ENCODE results near the gene NCKAP5L. TPM values are rescaled to one million over a fixed set of nuclear protein-coding genes. Genes with fewer than 3 reads are reported as not detected.
A peak's percentile ranks its signal among the peaks of the same experiment; 100 is the strongest.

NCKAP5L gene
- total and polyA plus RNA-seq, 9 of the 15 experiments (the other 6 are each of a cell fraction or from before 2014, with no cell fraction given): 0.01 to 14.4 (median 3.7) TPM

DNA sequence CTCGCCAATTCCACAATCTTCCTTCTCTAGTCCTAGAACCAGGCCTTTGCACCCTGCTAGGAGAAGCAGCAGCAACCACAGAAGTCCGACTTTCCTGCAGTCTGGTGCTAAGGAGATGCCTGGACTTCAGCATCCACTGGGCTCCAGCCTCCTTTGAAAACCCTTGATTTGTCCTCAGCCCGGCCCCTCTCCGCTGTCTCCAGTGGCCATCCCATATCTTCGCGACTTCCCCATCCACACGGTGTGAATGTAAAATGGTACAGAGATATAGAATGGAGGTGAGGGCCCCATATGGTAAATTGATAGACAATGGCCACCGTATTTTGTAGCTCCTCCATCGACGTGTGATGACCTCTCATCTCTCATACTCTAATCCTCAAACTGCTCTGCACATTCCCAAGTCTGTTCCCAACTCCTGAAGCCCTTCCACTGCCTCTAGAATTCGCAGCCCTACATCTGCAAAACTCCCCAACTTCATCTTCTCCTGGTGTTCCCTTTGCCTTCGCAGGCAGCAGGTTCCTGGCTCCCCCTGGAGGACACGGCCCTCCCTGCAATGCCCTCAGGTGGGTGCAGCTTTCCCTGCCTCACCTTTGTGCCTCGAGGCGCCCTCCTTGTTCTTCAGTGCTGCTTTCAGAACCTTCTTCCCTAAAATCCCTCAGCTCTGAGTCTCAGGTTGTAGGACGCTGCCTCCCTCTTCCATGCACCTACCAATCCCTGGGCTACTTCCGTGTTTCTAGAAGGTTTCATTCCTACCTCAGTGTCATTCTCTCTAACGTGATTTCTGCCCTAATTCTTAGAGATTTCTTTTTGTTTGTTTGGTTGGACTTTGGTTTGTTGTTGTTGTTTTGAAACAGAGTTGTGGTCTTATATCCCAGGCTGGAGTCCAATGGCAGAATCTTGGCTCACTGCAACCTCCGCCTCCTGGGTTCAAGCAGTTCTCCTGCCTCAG is 50.1 kb downstream of the NCKAP5L start (continued):
- peak; percentile 33; the same call in 1 of the 2 replicates for TF ChIP-seq MYC (IDR thresholded peaks at IDR 0.05; ENCODE audit: low read depth, low read length)
- no peak for TF ChIP-seq MYC (CRISPR knock-in tag; IDR thresholded peaks at IDR 0.05; ENCODE audit: borderline replicate concordance, low read depth)
- 0 out of 2 replicates have a peak, but pooled peaks have one; percentile 27 for TF ChIP-seq RB1 (IDR thresholded peaks at IDR 0.05; ENCODE audit: low read depth)
- TF ChIP-seq TBP (optimal IDR thresholded peaks at IDR 0.05; ENCODE audit: low read depth, low read length): no peak
- peak; percentile 57; the same call in 1 of the 2 replicates for TF ChIP-seq ZEB2 (IDR thresholded peaks at IDR 0.05)
- no peak for TF ChIP-seq CBX5 (IDR thresholded peaks at IDR 0.05; ENCODE audit: borderline replicate concordance, low read depth)
- TF ChIP-seq, protein P1, sequence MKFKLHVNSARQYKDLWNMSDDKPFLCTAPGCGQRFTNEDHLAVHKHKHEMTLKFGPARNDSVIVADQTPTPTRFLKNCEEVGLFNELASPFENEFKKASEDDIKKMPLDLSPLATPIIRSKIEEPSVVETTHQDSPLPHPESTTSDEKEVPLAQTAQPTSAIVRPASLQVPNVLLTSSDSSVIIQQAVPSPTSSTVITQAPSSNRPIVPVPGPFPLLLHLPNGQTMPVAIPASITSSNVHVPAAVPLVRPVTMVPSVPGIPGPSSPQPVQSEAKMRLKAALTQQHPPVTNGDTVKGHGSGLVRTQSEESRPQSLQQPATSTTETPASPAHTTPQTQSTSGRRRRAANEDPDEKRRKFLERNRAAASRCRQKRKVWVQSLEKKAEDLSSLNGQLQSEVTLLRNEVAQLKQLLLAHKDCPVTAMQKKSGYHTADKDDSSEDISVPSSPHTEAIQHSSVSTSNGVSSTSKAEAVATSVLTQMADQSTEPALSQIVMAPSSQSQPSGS (CRISPR knock-in tag; IDR thresholded peaks at IDR 0.05): no peak
- TF ChIP-seq, protein P2, sequence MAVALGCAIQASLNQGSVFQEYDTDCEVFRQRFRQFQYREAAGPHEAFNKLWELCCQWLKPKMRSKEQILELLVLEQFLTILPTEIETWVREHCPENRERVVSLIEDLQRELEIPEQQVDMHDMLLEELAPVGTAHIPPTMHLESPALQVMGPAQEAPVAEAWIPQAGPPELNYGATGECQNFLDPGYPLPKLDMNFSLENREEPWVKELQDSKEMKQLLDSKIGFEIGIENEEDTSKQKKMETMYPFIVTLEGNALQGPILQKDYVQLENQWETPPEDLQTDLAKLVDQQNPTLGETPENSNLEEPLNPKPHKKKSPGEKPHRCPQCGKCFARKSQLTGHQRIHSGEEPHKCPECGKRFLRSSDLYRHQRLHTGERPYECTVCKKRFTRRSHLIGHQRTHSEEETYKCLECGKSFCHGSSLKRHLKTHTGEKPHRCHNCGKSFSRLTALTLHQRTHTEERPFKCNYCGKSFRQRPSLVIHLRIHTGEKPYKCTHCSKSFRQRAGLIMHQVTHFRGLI (CRISPR knock-in tag; IDR thresholded peaks at IDR 0.05): no peak
- TF ChIP-seq, protein P3, sequence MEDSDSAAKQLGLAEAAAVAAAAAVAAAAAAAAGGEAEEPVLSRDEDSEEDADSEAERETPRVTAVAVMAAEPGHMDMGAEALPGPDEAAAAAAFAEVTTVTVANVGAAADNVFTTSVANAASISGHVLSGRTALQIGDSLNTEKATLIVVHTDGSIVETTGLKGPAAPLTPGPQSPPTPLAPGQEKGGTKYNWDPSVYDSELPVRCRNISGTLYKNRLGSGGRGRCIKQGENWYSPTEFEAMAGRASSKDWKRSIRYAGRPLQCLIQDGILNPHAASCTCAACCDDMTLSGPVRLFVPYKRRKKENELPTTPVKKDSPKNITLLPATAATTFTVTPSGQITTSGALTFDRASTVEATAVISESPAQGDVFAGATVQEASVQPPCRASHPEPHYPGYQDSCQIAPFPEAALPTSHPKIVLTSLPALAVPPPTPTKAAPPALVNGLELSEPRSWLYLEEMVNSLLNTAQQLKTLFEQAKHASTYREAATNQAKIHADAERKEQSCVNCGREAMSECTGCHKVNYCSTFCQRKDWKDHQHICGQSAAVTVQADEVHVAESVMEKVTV (CRISPR knock-in tag; IDR thresholded peaks at IDR 0.05): 0 out of 2 replicates have a peak, but pooled peaks have one; percentile 24
- TF ChIP-seq, protein P4, sequence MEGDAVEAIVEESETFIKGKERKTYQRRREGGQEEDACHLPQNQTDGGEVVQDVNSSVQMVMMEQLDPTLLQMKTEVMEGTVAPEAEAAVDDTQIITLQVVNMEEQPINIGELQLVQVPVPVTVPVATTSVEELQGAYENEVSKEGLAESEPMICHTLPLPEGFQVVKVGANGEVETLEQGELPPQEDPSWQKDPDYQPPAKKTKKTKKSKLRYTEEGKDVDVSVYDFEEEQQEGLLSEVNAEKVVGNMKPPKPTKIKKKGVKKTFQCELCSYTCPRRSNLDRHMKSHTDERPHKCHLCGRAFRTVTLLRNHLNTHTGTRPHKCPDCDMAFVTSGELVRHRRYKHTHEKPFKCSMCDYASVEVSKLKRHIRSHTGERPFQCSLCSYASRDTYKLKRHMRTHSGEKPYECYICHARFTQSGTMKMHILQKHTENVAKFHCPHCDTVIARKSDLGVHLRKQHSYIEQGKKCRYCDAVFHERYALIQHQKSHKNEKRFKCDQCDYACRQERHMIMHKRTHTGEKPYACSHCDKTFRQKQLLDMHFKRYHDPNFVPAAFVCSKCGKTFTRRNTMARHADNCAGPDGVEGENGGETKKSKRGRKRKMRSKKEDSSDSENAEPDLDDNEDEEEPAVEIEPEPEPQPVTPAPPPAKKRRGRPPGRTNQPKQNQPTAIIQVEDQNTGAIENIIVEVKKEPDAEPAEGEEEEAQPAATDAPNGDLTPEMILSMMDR (IDR thresholded peaks at IDR 0.05 in 2 of 3, conservative IDR thresholded peaks at IDR 0.05 in 1 of 3; ENCODE audit: insufficient read depth in 2 of 3, low read depth in 1 of 3, low read length in 3 of 3): peak; percentile 88 to 94 (median 89)
- peak; percentile 79 for TF ChIP-seq CTBP1 (IDR thresholded peaks at IDR 0.05; ENCODE audit: borderline replicate concordance)
- TF ChIP-seq, protein P5, sequence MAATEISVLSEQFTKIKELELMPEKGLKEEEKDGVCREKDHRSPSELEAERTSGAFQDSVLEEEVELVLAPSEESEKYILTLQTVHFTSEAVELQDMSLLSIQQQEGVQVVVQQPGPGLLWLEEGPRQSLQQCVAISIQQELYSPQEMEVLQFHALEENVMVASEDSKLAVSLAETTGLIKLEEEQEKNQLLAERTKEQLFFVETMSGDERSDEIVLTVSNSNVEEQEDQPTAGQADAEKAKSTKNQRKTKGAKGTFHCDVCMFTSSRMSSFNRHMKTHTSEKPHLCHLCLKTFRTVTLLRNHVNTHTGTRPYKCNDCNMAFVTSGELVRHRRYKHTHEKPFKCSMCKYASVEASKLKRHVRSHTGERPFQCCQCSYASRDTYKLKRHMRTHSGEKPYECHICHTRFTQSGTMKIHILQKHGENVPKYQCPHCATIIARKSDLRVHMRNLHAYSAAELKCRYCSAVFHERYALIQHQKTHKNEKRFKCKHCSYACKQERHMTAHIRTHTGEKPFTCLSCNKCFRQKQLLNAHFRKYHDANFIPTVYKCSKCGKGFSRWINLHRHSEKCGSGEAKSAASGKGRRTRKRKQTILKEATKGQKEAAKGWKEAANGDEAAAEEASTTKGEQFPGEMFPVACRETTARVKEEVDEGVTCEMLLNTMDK (IDR thresholded peaks at IDR 0.05; ENCODE audit: borderline replicate concordance, insufficient read depth, low read depth, low read length, poor library complexity, severe bottlenecking): peak; percentile 76
- TF ChIP-seq SMC3 (conservative IDR thresholded peaks at IDR 0.05; ENCODE audit: insufficient read depth, low read depth, low read length): peak; percentile 69
- TF ChIP-seq KLF16 (IDR thresholded peaks at IDR 0.05): 0 out of 2 replicates have a peak, but pooled peaks have one; percentile 21

Data from K562 (cell line).